Vagina (tissue), 2 donors: ENCODE results near the gene SLC24A1. TPM values are rescaled to one million over a fixed set of nuclear protein-coding genes. Genes with fewer than 3 reads are reported as not detected.

Source experiments
- DNase-seq, 2 donors: peaks; one replicate each; pipeline ENCODE4 v3.0.0-alpha.2; 2017; ENCODE audit errors: extremely low spot score in 2 of 2
- H3K27ac ChIP-seq: fragments of 200-600 bp; sonication (generic); one replicate; pipeline ENCODE4 v1.5.1; 2019
- H3K27me3 ChIP-seq: fragments of 200-600 bp; sonication (generic); one replicate; pipeline ENCODE4 v1.5.1; 2019
- H3K36me3 ChIP-seq, 2 donors: fragments of 200-600 bp; sonication (generic); one replicate each; pipeline ENCODE4 v1.5.1; 2017 to 2019
- H3K4me1 ChIP-seq: fragments of 200-600 bp; sonication (generic); one replicate; pipeline ENCODE4 v1.5.1; 2019
- H3K4me3 ChIP-seq, 2 donors: fragments of 200-600 bp; sonication (generic); 1 replicate in 1 of 2; 2 replicates in 1 of 2; pipeline ENCODE4 v1.5.1; 2016 to 2019
- H3K9me3 ChIP-seq: fragments of 200-600 bp; sonication (generic); one replicate; pipeline ENCODE4 v1.5.1; 2019
- CTCF ChIP-seq, 3 experiments: fragments of 450-650 bp in 2 of 3; fragments of 200-600 bp in 1 of 3; sonication (generic) in 1 of 3; IDR thresholded peaks; one replicate each; pipeline ENCODE4 v1.5.1; 2017 to 2019; ENCODE audit warnings: antibody characterized with exemption in 3 of 3, mild to moderate bottlenecking in 2 of 3, moderate library complexity in 2 of 3
- POLR2A ChIP-seq, 2 donors: fragments of 450-650 bp; IDR thresholded peaks; one replicate each; pipeline ENCODE4 v1.6.1; 2017; ENCODE audit warnings: antibody characterized with exemption in 2 of 2, mild to moderate bottlenecking in 2 of 2, moderate library complexity in 2 of 2
- POLR2AphosphoS5 ChIP-seq, 2 donors: sonication (generic); formaldehyde crosslinking; IDR thresholded peaks; one replicate each; pipeline ENCODE4 v1.9.0; 2017; ENCODE audit warnings: antibody characterized with exemption in 2 of 2, mild to moderate bottlenecking in 2 of 2, low read depth in 1 of 2; ENCODE audit not compliant: insufficient read depth in 1 of 2
- intact Hi-C: fragments of 100-400 bp; cut with DNase I; formaldehyde crosslinking; loops from one replicate; pipeline ENCODE4 v1.15.1; 2023
- total RNA-seq: library from RNA; depleted of rRNA; stranded (reverse); fragments of >200 nt; gene quantifications from one replicate; pipeline ENCODE4 v1.2.3, GENCODE V29; 2016

Gene SLC24A1
- total RNA-seq: 7.4 TPM

DNA sequence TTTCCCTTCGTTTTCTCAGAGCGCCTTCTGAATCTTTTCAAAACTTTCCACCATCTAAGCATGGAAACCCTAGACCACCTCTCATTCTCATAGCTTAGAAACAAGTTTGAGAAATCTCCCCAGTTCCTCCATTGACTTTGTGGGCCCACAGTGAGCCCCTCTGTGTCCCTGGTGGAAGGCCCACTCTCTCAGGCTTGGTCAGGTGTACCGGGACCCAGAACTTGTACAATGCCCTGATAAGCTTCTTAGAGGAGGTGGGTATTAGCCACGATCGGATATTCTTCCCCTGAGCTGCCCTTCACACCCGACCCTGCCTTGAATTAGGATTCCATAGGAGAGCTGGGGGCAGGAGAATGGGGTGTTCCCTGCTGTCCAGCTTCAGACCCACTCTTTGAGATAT lies at the start of gene SLC24A1:
Gene SLC24A1 (plus strand): TSS at position 301 of the 400 bp plus-strand sequence. CDS start 2,143 bp downstream, outside the sequence.
- TF ChIP-seq POLR2A (IDR thresholded peaks at IDR 0.05): no peak
- TF ChIP-seq CTCF (IDR thresholded peaks at IDR 0.05): no peak
- TF ChIP-seq POLR2AphosphoS5 (IDR thresholded peaks at IDR 0.05; ENCODE audit: insufficient read depth in 1 of 2, low read depth in 1 of 2): no peak
- Histone ChIP-seq H3K36me3 (no peaks in the 10 kb centered on the region), H3K9me3 (no peaks in the 10 kb centered on the region), H3K27ac (no peak within 1 kb of the TSS), H3K27me3 (no peaks in the 10 kb centered on the region), H3K4me1 (no peaks in the 10 kb centered on the region), H3K4me3 (no peak within 1 kb of the TSS)
- DNase-seq: no peak
- intact Hi-C loops: no loop called here

GRCh38 chr15:65571971-65572370 lies 49.8 kb upstream of the SLC24A1 start:
- no peaks in the 10 kb centered on the region for H3K27me3 ChIP-seq
- no peak for DNase-seq
- H3K27ac ChIP-seq: no peak overlapping the region
- H3K4me3 ChIP-seq: no peak overlapping the region
- intact Hi-C loops: no loop called here
- no peaks in the 10 kb centered on the region for H3K9me3 ChIP-seq
- TF ChIP-seq CTCF (IDR thresholded peaks at IDR 0.05) (no peak), POLR2A (IDR thresholded peaks at IDR 0.05) (no peak), POLR2AphosphoS5 (IDR thresholded peaks at IDR 0.05; ENCODE audit: insufficient read depth in 1 of 2, low read depth in 1 of 2) (no peak)
- H3K4me1 ChIP-seq: no peaks in the 10 kb centered on the region
- H3K36me3 ChIP-seq: peaks cover 0 to 35% of the 10 kb centered on the region in 2 donors

GRCh38 chr15:65576664-65577063 lies 45.1 kb upstream of the SLC24A1 start:
- no peaks in the 10 kb centered on the region for H3K9me3 ChIP-seq
- no peak overlapping the region for H3K27ac ChIP-seq
- no peaks in the 10 kb centered on the region for H3K27me3 ChIP-seq
- no peak for DNase-seq
- H3K4me1 ChIP-seq: no peaks in the 10 kb centered on the region
- TF ChIP-seq POLR2A (IDR thresholded peaks at IDR 0.05): no peak
- no peak for TF ChIP-seq POLR2AphosphoS5 (IDR thresholded peaks at IDR 0.05; ENCODE audit: insufficient read depth in 1 of 2, low read depth in 1 of 2)
- TF ChIP-seq CTCF (IDR thresholded peaks at IDR 0.05): no peak
- H3K36me3 ChIP-seq: peaks cover 0 to 45% of the 10 kb centered on the region in 2 donors
- H3K4me3 ChIP-seq: no peak overlapping the region
- intact Hi-C loops: no loop called here

- no peaks in the 10 kb centered on the region for H3K4me1 ChIP-seq
- H3K27ac ChIP-seq: no peak overlapping the region
- no peaks in the 10 kb centered on the region for H3K9me3 ChIP-seq
- no peaks in the 10 kb centered on the region for H3K27me3 ChIP-seq
- intact Hi-C loops: no loop called here
- H3K36me3 ChIP-seq: peaks cover 0 to 38% of the 10 kb centered on the region in 2 donors
- DNase-seq: no peak
- TF ChIP-seq POLR2A (IDR thresholded peaks at IDR 0.05) (no peak), CTCF (IDR thresholded peaks at IDR 0.05) (no peak), POLR2AphosphoS5 (IDR thresholded peaks at IDR 0.05; ENCODE audit: insufficient read depth in 1 of 2, low read depth in 1 of 2) (no peak)
- no peak overlapping the region for H3K4me3 ChIP-seq
Measured at GRCh38 chr15:65577129-65577996, 44.4 kb upstream of the SLC24A1 start.
